Coronary artery (tissue), 2 donors: ENCODE measurements around the gene ABL2.
"Not testable (repeated sequence)": the region's sequence is repeated elsewhere in the genome, so short reads cannot be mapped to it uniquely, and the experiment has no call there.

Experiments used
- DNase-seq: peaks from one replicate; pipeline ENCODE4 v3.0.0-alpha.2; 2017; ENCODE audit warnings: low spot score
- H3K27ac ChIP-seq, 2 donors: fragments of 200-600 bp; sonication (generic); one replicate each; pipeline ENCODE4 v1.5.1; 2016 to 2019
- H3K4me3 ChIP-seq: fragments of 200-600 bp; sonication (generic); 2 replicates; pipeline ENCODE4 v1.5.1; 2016; ENCODE audit warnings: mild to moderate bottlenecking, moderate library complexity
- CTCF ChIP-seq: fragments of 200-600 bp; sonication (generic); IDR thresholded peaks from one replicate; pipeline ENCODE4 v1.5.1; 2019; ENCODE audit warnings: antibody characterized with exemption

The ABL2 gene

GRCh38 chr1:179184403-179184802 lies 45.1 kb downstream of the ABL2 start:
- no peak for DNase-seq
- Histone ChIP-seq H3K4me3 (no peak overlapping the region), H3K27ac (no peak overlapping the region)
- no peak for TF ChIP-seq CTCF

DNA sequence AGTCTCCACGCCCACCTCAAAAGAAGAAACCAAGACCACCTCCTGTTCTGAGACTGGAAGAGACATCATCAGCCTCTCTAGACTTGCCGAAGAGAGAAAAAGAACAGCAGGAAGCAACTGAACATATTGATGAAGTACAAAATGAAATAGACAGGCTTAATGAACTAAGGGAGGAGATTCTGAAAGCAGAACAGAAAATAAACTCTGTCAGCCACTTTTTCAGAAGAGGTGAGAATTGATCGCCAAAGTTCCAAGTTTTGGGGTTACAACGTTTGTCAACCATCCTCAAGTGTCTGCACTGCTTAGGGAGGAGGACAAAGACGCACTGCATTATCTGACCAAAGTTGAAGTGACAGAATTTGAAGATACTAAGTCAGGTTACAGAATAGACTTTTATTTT lies 45.6 kb downstream of the ABL2 start:
- no peak for DNase-seq
- no peak for TF ChIP-seq CTCF
- no peak overlapping the region for H3K27ac ChIP-seq
- H3K4me3 ChIP-seq = no peak overlapping the region

DNA sequence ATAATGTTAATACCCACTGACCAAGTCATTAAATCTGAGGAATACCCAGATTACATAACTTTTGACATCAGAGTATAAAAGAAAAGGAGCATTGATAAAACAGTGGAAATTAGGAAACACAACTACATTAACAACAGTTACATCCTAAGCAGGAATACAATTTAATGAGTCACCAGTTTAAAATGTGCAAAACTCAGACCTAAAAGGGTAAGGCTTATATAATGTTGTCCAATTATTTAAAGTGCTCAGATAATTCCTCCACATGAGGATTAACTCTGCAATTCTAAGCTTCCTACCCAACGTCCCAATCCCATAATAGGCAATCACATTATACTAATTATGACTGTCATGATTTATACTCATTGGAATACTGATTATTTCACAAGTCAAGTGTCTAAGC lies 50.5 kb downstream of the ABL2 start:
- no peak for DNase-seq
- TF ChIP-seq CTCF = no peak
- H3K4me3 ChIP-seq = no peak overlapping the region
- H3K27ac ChIP-seq = peak overlapping the region in 1 of 2 donors; percentile 48

DNA sequence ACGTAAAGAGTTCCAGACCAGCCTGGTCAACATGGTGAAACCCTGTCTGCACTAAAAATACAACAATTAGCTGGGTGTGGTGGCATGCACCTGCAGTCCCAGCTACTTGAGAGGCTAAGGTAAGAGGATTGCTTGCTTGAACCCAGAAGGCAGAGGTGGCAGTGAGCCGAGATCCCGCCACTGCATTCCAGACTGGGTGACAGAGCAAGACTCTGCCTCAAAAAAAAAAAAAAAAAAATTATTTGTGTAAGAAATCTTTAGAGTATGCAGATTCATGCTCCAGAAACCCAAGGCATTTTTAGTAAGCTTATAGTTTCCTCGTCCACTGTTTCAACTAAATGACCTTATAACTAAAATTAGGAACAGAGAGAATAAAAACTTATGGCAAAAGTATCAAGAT lies 51.3 kb downstream of the ABL2 start:
- TF ChIP-seq CTCF = no peak
- peak overlapping the region in 1 of 2 donors; percentile 35 for H3K27ac ChIP-seq
- no peak overlapping the region for H3K4me3 ChIP-seq
- DNase-seq = no peak

- no peak for TF ChIP-seq CTCF
- Histone ChIP-seq H3K27ac (peak overlapping the region in 1 of 2 donors; percentile 58), H3K4me3 (no peak overlapping the region)
- DNase-seq = no peak
Observed at GRCh38 chr1:179177615-179178014, 51.9 kb downstream of the ABL2 start.

- no peak for DNase-seq
- Histone ChIP-seq H3K27ac (peak overlapping the region; percentile 32 to 58), H3K4me3 (no peak overlapping the region)
- TF ChIP-seq CTCF = no peak
Observed at GRCh38 chr1:179177182-179177581, 52.3 kb downstream of the ABL2 start.

- H3K27ac ChIP-seq = peak overlapping the region; percentile 49 to 59
Observed at GRCh38 chr1:179175011-179175841, 54.3 kb downstream of the ABL2 start.

GRCh38 chr1:179170468-179170770 lies 59.1 kb downstream of the ABL2 start:
- not testable (repeated sequence) for H3K4me3 ChIP-seq, H3K27ac ChIP-seq, DNase-seq

More at GRCh38 chr1:179175011-179175841, 54.3 kb downstream of the ABL2 start:
- TF ChIP-seq CTCF = no peak
- H3K4me3 ChIP-seq = no peak overlapping the region
- DNase-seq = no peak
